Embryonic facial prominence (tissue), 1 donor: Measurements from ENCODE around the gene CCDC40.
"Not testable (repeated sequence)": the region's sequence is repeated elsewhere in the genome, so short reads cannot be mapped to it uniquely, and the experiment has no call there.

Source experiments
- DNase-seq: peaks from one replicate; pipeline ENCODE4 v3.0.0-alpha.2; 2016; ENCODE audit errors: extremely low spot score

CCDC40 gene

DNA sequence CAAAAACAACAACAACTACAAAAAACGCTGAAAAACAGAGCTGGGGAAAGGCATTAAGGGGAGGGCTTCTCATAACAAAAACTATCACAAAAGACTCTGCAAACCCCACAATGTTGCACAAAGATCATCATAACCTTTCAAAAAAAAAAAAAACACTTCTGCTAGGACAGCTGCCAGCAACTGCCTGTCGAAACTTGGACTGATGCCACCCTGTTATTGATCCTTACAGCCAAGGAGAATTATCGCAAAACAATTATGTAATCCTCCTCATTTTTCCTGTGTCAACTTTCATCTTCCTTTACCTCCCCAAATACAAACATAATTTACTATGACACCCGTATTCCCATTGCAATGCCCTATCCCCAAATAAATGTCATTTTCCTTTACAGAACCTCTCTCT is 9.3 kb downstream of the CCDC40 start:
- DNase-seq: no peak

GRCh38 chr17:80046709-80047108 is 10.3 kb downstream of the CCDC40 start:
- not testable (repeated sequence) for DNase-seq

- no peak for DNase-seq
Observed at GRCh38 chr17:80047176-80047575, 10.7 kb downstream of the CCDC40 start.

DNA sequence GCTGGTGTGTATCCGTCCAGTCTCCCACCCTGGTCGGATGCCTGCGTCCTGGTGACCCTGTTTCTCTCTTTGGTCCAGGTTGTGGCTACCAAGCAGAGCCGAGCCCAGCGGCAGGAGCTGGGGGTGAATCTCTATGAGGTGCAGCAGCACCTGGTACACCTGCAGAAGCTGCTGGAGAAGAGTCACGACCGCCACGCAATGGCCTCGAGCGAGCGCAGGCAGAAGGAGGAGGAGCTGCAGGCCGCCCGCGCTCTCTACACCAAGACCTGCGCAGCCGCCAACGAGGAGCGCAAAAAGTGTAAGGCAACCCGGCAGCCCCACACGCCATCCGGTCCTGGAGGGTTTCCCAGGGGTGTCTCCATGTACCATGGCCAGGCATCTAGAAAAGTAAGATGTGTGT is 13.5 kb downstream of the CCDC40 start:
- no peak for DNase-seq

DNA sequence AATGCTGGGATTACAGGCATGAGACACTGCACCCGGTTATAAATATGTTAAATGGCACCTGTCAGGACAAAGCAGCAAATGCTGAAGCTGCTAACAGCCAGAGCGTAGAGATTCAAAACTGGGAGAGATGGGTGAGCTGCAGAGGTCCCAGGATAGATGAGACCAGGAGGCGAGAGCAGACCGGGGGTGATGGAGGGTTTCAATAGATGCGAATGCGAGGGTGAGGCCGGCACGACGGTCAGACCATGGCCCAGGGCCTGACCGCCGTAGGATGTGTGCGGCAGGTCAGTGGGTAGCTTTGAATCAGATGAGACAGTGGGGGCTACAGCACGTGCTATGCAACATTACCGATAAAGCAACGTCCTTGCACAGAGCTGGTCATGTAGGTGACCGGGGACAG is 14.3 kb downstream of the CCDC40 start:
- no peak for DNase-seq

DNA sequence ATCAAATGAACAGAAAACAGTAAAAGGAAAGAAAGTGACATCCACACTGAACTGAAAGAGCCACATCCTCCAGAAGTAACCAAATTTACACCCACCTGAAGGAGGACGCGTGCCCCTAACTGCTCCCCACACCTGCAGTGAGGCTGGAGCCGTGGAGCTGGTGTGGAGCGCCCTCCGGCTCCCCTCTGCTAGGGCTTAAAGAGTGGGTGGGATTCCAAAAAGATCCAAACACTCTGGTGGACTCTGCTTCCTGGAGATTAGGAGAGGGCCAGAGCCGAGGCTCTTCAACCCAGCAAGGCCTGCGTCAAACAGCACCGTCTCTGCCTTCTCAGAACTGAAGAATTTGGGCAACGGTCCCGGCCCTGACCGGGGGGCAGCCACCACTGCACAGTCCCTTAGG is 15.2 kb downstream of the CCDC40 start:
- DNase-seq: no peak

- no peak for DNase-seq
Observed at GRCh38 chr17:80053102-80053501, 16.7 kb downstream of the CCDC40 start.

DNA sequence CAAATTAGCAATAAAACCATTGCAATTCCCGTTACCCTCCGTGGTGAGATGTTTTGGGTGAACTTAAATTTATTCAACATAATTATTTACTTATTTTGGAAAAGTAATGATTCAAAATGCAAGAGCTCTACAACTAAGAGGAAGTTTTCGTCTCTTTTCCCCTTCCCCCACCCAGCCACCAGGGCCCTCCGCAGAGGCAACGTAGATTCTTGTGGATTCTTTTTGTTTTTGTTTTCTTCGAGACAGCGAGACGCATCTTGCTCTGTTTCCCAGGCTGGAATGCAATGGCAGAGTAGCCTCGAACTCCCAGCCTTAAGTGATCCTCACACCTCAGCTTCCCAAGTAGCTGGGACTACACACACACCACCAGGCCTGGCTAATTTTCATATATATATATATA is 19.2 kb downstream of the CCDC40 start:
- no peak for DNase-seq

GRCh38 chr17:80058311-80058955 is 22.0 kb downstream of the CCDC40 start:
- DNase-seq: no peak

GRCh38 chr17:80060644-80061043 is 24.2 kb downstream of the CCDC40 start:
- DNase-seq: no peak

DNA sequence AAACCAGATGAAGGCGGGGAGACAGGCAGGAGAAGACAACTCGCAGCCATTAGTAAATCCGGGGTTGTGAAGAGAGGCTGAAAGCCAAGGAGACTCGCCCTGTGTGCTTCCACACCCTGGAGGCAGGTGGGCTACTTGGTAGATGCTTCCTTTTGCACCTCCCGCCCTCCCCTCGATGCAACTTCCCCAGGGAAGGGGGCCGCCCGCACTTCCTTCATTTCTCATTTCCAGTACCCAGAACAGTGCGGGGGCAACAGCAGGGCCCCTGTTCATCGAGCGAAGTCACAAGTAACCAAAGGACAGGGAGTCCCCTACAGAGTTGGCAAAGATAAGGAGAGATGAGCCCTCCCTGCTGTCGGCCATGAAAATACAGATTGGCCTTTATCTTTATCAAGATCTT is 25.0 kb downstream of the CCDC40 start:
- DNase-seq: no peak

GRCh38 chr17:80063830-80064585 is 27.6 kb downstream of the CCDC40 start:
- no peak for DNase-seq

GRCh38 chr17:80064696-80065095 is 28.3 kb downstream of the CCDC40 start:
- no peak for DNase-seq

DNA sequence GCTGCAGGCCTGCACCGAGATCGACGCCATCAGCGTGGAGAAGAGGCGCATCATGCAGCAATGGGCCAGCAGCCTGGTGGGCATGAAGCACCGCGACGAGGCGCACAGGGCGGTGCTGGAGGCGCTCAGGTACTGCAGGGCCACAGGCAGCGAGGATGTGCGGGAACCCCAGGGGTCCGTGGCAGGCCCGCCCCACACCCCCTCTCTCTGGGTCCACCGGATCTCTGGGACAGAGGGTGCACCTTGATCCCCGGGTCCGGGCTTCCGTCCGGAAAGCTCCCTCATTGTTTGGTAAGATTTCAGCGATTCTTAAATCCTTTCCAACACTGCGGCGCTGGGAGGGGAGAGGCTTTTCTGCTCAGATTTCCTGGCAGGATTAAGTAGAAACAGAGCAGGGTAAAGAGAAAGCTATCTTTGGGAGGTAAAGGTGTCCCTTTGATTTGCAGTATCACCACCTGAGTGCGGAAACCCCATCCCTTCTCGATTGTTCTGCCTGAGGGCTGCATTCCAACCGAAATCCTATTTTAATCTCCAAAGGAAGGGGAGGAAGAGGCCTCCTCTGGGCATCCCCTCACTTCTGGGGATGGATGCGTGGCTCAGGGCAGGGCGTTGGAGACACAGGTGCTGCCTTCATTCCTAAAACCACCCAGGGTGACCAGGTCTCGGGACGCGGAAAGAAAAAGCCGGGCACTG is 29.2 kb downstream of the CCDC40 start:
- no peak for DNase-seq

GRCh38 chr17:80067393-80067986 is 31.0 kb downstream of the CCDC40 start:
- DNase-seq: no peak

- DNase-seq: no peak
Observed at GRCh38 chr17:80068301-80069222, 32.1 kb downstream of the CCDC40 start.

DNA sequence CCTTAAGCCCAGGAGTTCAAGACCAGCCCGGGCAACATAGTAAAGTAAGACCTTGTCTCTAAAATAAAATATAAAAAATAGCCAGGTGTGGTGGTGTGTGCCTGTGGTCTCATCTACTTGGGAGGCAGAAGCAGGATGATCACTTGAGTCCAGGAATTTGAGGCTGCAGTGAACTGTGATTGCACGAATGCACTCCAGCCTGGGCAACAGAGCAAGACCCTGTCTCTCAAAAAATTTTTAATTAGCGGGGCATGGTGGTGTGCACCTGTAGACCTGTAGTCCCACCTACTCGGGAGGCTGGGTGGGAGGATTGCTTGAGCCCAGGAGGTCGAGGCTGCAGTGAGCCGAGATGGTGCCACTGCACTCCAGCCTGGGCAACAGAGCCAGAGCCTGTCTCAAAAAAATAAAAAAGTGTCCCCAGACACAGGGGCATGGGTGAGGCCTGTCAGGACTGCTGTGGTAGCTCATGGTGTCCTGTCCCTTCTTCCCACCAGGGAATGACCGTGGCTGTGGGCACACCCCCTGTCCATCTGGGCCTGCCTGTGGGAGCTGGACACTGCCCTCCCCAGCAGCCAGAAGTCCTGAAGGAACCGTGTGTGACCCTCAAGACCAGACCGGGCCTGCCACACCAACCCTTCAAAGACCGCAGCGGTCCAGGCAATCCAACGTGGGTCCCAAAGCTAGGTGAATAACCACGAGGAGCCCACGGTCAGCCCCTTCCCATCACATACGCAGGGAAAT is 34.1 kb downstream of the CCDC40 start:
- no peak for DNase-seq

- no peak for DNase-seq
Observed at GRCh38 chr17:80071116-80071841, 34.8 kb downstream of the CCDC40 start.

DNA sequence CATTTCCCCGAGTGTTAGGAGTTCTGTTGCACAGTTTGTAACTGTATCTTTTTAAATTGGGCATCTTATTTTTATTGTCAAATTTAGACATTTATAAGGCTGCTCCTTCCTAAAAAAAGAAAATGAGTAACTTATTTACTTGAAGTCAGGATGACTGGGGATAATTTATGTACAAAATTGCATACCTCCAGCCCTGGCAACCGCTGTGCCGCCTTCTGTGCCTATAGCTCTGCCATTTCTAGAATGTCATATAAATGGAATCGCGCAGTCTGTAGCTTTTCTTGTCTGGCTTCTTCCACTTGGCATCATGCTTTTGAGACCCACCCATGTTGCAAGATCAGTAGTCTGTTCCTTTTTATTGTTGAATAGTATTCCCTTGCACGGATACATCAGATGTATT is 36.0 kb downstream of the CCDC40 start:
- no peak for DNase-seq

- DNase-seq: no peak
Observed at GRCh38 chr17:80080081-80080480, 43.6 kb downstream of the CCDC40 start.
